CD4-positive, alpha-beta T cell treated with Interleukin-15 for 4 hours (primary cell): Measurements from ENCODE around the gene SMIM9.
A peak's percentile ranks its signal among the peaks of the same experiment; 100 is the strongest.
"Not testable (repeated sequence)": the region's sequence is repeated elsewhere in the genome, so short reads cannot be mapped to it uniquely, and the experiment has no call there.

Experiments used
- DNase-seq: peaks from one replicate; pipeline ENCODE4 v3.0.0-alpha.2; 2020; ENCODE audit warnings: low spot score

SMIM9 gene

DNA sequence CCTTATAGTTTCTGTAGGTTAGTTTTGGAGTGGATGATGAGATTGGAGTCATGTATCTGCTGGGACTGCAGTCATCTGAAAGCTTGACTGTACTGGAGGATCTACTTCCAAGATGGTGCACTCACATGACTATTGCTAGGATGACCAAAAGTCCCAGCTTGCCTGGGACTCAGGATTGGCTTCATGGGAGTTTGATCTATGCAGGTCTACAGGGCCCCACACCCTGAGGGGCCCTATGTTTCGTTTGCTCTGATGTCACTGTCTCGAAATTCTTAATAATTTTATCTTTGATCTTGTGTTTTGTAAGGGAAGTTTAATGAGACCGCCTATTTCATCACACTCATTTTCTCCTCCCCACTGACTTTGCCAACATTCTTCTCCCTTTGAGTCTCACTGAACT is at the start of gene SMIM9:
TSS of gene SMIM9 (minus strand) at position 101 of the 400 bp plus-strand sequence. CDS start 3,806 bp downstream, outside the sequence.
- no peak for DNase-seq

- DNase-seq: not testable (repeated sequence)
Measured at GRCh38 chrX:154884069-154884468, 49.6 kb upstream of the SMIM9 start.

DNA sequence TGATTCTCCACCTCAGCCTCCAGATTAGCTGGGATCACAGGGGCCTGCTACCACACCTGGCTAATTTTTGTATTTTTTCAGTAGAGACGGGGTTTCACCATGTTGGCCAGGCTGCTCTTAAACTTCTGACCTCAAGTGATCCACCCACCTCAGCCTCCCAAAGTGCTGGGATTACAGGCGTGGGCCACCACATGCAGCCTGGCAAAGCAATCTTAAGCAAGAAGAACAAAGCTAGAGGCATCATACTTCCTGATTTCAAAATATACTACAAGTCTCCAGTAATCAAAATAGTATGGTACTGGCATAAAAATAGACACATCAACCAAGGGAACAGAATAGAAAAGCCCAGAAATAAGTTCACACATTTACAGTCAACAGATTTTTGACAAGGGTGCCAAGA is 38.9 kb upstream of the SMIM9 start:
- no peak for DNase-seq

DNA sequence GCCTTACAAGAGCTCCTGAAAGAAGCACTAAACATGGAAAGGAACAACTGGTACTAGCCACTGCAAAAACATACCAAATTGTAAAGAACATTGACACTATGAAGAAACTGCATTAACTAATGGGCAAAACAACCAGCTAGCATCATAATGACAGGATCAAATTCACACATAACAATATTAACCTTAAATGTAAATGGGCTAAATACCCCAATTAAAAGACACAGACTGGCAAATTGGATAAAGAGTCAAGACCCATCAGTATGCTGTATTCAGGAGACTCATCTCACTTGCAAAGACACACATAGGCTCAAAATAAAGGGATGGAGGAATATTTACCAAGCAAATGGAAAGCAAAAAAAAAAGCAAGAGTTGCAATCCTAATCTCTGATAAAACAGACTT is 34.1 kb upstream of the SMIM9 start:
- DNase-seq: not testable (repeated sequence)

DNA sequence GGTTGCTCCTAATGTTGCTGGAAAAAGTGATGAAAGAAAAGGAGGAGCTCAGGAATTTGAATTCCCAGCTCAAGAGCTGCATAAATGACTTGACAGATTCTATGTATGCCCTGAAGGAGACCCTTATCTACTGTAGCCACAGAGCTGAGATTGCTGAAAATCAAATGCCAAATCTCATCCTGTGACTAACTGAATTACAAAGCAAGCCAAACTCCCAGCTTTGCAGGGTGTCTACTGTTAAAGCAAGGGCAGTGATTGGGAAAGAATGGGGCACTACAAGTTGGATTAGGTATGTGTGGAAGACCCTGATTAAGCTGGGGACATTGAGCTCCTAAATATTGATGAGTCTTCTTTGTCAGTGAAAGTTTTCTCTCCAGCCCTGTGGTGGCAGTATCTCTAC is 20.8 kb upstream of the SMIM9 start:
- no peak for DNase-seq

GRCh38 chrX:154850957-154851611 is 16.6 kb upstream of the SMIM9 start:
- DNase-seq: no peak

DNA sequence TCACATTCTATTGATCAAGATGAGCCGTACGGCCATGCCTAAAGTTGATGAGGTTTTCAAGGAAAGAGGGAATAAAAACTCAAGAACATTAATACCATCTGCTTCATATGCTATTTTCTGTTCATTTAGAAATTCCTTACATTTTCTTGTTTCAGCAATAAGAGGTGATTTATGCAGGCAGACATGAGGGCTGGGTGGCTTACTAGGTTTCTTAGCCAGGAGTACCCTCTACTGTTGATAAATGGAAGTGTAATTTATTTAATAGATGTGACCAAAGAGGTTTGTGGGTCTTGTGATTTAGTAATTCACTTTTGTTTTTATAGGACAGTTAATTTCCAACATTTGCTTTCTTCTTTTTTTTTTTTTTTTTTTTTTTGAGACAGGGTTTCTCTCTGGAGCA is 6.4 kb upstream of the SMIM9 start:
- DNase-seq: peak; percentile 43

DNA sequence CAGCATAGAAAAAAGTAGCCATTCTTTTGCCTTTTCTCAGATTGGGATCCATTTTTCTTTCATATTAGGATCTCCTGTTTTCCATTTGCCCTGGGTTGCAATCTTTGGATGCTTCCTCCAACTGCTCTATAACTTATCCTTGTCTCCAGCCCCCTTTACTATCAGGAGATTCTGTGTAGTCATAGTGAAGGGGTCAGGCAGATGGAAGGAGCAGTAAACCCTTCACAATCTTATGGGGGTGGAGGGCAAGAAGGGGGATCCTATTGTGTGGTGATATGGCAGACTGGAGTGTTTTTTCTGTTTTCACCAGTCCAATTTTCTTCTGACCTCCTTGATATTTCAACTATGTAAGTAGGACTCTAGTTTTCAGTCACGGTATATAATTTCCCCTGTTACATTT is 1.7 kb upstream of the SMIM9 start:
- DNase-seq: no peak

DNA sequence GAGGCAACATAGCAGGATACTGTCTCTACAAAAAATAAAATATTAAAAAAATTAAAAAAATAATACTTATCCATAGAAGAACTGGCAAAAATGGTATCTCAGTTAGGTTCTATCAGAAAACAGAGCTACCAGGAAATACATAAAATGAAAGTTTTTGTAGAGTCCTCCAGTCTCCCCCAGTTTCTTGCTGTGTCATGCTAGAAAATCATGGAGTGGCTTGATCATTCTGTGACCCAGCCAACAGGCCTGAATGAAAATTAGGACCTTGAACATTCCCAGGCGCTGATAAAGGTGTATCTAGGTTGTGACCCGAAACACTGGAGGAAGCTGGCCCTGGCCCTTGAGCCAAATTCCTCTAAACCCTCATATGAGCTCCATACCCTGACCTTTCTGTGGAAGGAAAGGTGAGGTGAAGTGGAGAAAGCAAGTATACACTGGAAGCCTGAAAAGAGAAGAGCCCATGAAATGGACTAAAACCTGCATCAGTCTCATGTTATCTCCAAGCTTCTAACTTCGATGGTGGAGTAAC is 652 bp downstream of the SMIM9 start:
- no peak for DNase-seq

GRCh38 chrX:154829926-154830442 is 4.5 kb downstream of the SMIM9 start:
- DNase-seq: no peak

GRCh38 chrX:154829134-154829533 is 5.3 kb downstream of the SMIM9 start:
- no peak for DNase-seq

DNA sequence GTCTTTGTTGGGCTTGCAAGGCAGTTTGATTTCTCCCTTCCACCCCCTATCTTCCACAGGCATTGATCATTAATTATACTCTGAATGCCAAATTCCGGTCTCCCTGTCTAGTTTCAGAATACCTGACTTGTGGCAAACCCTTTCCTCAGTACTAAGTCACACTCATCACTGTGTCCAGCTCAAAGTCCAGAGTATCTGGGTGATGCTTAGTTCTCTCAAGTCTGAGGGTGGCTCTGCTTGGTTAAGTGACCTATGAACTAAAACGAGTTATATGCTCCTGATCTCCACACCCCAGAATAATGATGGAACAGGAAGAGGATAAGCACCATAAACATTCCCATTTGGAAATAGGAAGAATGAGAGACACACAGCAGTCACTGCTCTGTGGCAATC is 6.5 kb downstream of the SMIM9 start:
- DNase-seq: no peak

DNA sequence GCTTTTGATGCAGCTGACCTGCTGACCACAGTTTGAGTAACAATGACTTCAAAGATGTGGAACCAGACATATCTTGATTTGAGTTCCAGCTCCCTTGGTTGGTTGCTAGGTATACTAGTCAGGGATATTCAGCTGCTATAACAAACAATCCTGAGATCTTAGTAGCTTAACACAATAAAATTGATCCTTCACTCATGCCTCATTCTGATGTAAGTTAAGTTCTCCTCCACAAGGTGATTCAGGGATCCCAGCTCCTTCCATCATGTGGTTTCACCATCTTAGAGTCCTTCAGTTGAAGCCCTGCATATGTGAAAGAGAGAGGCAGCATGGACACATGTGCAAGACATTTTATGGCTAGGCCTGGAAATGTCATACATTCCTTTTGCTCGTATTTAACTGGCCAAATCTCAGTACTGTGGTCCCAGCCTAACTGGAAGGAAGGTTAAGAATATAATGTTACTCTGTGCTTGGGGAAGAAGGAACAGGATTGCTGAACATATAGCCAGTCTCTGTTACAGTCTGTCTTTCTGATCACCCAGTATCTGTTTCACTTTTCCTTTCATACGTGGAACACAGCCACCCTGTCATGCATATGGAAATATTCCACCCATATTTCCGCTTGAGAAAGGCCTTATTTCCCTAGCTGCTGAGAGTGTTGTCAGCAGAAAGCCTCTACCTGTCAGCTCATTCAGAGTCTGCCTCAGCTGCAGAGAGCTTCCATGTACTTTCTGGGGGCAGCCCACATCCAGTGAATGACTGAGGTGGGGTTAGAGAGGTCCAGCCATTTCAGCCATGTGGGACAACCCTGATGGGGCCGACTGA is 7.1 kb downstream of the SMIM9 start:
- peak; percentile 28 for DNase-seq

- DNase-seq: not testable (repeated sequence)
Measured at GRCh38 chrX:154825586-154825985, 8.9 kb downstream of the SMIM9 start.

- no peak for DNase-seq
Measured at GRCh38 chrX:154824638-154825037, 9.8 kb downstream of the SMIM9 start.

DNA sequence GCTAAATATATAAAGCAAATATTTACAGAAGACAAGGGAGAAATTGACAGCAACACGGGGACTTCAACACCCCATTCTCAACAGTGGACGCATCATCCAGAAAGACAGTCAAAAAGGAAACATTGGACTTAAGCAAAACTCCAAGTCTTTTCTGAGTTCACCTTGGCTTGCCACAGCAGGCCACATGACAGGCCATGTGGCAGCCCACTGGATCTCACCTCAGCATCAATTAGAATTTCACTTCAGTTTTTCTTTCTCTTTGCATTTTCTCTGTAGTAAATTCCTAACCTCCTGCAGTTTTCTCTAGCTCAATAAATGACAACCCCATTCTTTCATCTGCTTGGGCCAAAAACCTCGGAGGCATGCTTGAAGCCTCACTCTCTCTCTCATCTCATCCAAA is 12.4 kb downstream of the SMIM9 start:
- no peak for DNase-seq

- no peak for DNase-seq
Measured at GRCh38 chrX:154821523-154821922, 12.9 kb downstream of the SMIM9 start.

- no peak for DNase-seq
Measured at GRCh38 chrX:154819771-154820341, 14.6 kb downstream of the SMIM9 start.

DNA sequence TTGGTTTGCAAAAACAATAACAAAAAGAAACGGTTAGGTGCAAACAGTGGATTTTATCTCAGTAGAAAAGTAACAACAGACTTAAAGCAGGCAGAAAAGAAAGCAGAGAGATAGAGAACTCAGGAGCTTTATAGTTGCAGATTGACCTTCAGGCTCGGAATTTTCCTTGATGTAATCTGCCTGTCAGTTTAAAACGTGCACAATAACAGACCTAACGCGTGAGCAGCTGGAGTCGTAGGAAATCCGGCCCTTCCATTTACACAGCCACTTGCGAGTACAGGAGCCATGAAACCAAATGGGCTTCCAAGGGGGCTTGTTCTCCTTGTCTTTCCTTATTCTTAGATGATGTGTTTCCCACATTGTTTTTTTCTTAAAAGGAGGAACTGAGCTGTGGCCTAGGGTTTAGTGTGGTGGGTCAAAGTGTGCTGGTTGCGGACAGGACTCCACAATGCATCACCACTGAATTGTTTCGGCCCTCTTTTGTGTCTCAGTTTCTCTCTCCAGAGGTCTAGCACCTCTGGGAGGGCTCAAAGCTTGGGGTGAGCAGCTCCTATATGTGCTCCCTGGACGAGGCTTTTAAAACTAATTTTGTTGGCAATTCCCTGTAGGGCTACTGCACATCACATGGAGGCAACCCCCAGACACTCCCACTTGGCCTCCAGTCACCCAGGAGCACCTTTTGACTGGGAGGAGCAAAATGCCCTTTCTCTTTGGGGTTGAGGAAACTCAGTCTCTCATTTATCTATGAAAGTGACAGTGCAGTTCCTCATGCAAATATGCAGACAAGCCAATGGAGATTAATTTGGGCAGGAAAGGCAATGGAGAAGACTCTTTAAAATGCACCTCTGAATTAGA is 15.3 kb downstream of the SMIM9 start:
- no peak for DNase-seq

- DNase-seq: not testable (repeated sequence)
Measured at GRCh38 chrX:154817048-154817618, 17.3 kb downstream of the SMIM9 start.

GRCh38 chrX:154816326-154816898 is 18.1 kb downstream of the SMIM9 start:
- DNase-seq: not testable (repeated sequence)
